Nucleus accumbens (tissue), 56 donors: ENCODE data around the gene CPSF3.

Experiments used
- DNase-seq, 56 donors: peaks; one replicate each; lab custom pipeline; 2025; lab: John Stamatoyannopoulos, UW

CPSF3 gene

GRCh38 chr2:9462886-9463697 lies 39.6 kb downstream of the CPSF3 start:
- DNase-seq, result no peak

GRCh38 chr2:9463698-9464034 lies 40.2 kb downstream of the CPSF3 start:
- no peak for DNase-seq

GRCh38 chr2:9465170-9465569 lies 41.7 kb downstream of the CPSF3 start:
- DNase-seq, result no peak

- no peak for DNase-seq
Observed at GRCh38 chr2:9466147-9466683, 42.8 kb downstream of the CPSF3 start.

- DNase-seq, result no peak
Observed at GRCh38 chr2:9467687-9468086, 44.2 kb downstream of the CPSF3 start.

GRCh38 chr2:9471206-9471605 lies 47.8 kb downstream of the CPSF3 start:
- DNase-seq, result no peak

- DNase-seq, result no peak
Observed at GRCh38 chr2:9472511-9472910, 49.1 kb downstream of the CPSF3 start.

GRCh38 chr2:9473308-9473984 lies 50.0 kb downstream of the CPSF3 start:
- DNase-seq, result peak in 6 of 56 donors; percentile 37 to 61 (median 50)

- peak in 53 of 56 donors; percentile 13 to 81 (median 55) for DNase-seq
Observed at GRCh38 chr2:9473985-9474360, 50.5 kb downstream of the CPSF3 start.

GRCh38 chr2:9474361-9475057 lies 51.1 kb downstream of the CPSF3 start, which contains the start of gene IAH1:
IAH1 (plus strand) TSS chr2:9474551; CDS start chr2:9474567, 16 bp downstream.
- peak in 54 of 56 donors; percentile 17 to 84 (median 68) for DNase-seq

GRCh38 chr2:9477914-9478313 lies 54.5 kb downstream of the CPSF3 start:
- DNase-seq, result no peak

GRCh38 chr2:9478526-9478925 lies 55.1 kb downstream of the CPSF3 start:
- DNase-seq, result no peak

- no peak for DNase-seq
Observed at GRCh38 chr2:9480157-9480556, 56.7 kb downstream of the CPSF3 start.

- no peak for DNase-seq
Observed at GRCh38 chr2:9483107-9483506, 59.7 kb downstream of the CPSF3 start.

GRCh38 chr2:9484533-9484932 lies 61.1 kb downstream of the CPSF3 start:
- no peak for DNase-seq

GRCh38 chr2:9488583-9489547 lies 65.4 kb downstream of the CPSF3 start:
- DNase-seq, result no peak

GRCh38 chr2:9490789-9491188 lies 67.3 kb downstream of the CPSF3 start:
- no peak for DNase-seq

GRCh38 chr2:9492927-9493326 lies 69.5 kb downstream of the CPSF3 start:
- no peak for DNase-seq

- DNase-seq, result no peak
Observed at GRCh38 chr2:9493478-9493877, 70.0 kb downstream of the CPSF3 start.

- DNase-seq, result no peak
Observed at GRCh38 chr2:9494081-9494480, 70.6 kb downstream of the CPSF3 start.
